GM20000 (cell line): Measurements from ENCODE around the gene C19orf25.
"Not testable (repeated sequence)": the region's sequence is repeated elsewhere in the genome, so short reads cannot be mapped to it uniquely, and the experiment has no call there.

Source experiments
- DNase-seq: peaks from one replicate; pipeline ENCODE4 v3.0.0; 2012; ENCODE audit warnings: low spot score
- TF ChIP-seq, protein P1 (sequence below): IDR thresholded peaks from 2 replicates; pipeline ENCODE4 v1.5.1; 2012; ENCODE audit warnings: mild to moderate bottlenecking, control low read depth; ENCODE audit errors: extremely low read depth, missing control alignments

The C19orf25 gene

GRCh38 chr19:1441022-1441426 lies 38.0 kb downstream of the C19orf25 start:
- DNase-seq: no peak
- TF ChIP-seq, protein P1, sequence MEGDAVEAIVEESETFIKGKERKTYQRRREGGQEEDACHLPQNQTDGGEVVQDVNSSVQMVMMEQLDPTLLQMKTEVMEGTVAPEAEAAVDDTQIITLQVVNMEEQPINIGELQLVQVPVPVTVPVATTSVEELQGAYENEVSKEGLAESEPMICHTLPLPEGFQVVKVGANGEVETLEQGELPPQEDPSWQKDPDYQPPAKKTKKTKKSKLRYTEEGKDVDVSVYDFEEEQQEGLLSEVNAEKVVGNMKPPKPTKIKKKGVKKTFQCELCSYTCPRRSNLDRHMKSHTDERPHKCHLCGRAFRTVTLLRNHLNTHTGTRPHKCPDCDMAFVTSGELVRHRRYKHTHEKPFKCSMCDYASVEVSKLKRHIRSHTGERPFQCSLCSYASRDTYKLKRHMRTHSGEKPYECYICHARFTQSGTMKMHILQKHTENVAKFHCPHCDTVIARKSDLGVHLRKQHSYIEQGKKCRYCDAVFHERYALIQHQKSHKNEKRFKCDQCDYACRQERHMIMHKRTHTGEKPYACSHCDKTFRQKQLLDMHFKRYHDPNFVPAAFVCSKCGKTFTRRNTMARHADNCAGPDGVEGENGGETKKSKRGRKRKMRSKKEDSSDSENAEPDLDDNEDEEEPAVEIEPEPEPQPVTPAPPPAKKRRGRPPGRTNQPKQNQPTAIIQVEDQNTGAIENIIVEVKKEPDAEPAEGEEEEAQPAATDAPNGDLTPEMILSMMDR: no peak

DNA sequence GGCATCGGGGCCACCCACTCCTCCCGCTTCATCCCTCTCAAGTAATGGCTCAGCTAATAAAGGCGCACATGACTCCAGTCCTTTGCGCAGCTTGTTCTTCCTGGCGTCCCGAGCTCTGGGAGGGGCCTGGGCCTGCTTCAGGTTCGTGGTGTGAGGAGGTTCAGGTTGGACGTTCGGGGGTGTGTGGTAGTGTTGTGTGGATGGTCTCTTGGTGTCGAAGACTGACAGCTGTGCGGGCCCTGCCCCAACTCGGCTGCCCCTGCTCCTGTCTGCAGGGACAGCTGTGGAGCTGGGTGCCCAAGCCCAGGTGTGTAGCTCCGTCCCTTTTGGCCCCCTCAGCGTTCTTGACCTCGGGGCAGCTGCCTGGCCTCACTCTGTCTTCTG lies 38.6 kb downstream of the C19orf25 start:
- TF ChIP-seq, protein P1: no peak
- no peak for DNase-seq

DNA sequence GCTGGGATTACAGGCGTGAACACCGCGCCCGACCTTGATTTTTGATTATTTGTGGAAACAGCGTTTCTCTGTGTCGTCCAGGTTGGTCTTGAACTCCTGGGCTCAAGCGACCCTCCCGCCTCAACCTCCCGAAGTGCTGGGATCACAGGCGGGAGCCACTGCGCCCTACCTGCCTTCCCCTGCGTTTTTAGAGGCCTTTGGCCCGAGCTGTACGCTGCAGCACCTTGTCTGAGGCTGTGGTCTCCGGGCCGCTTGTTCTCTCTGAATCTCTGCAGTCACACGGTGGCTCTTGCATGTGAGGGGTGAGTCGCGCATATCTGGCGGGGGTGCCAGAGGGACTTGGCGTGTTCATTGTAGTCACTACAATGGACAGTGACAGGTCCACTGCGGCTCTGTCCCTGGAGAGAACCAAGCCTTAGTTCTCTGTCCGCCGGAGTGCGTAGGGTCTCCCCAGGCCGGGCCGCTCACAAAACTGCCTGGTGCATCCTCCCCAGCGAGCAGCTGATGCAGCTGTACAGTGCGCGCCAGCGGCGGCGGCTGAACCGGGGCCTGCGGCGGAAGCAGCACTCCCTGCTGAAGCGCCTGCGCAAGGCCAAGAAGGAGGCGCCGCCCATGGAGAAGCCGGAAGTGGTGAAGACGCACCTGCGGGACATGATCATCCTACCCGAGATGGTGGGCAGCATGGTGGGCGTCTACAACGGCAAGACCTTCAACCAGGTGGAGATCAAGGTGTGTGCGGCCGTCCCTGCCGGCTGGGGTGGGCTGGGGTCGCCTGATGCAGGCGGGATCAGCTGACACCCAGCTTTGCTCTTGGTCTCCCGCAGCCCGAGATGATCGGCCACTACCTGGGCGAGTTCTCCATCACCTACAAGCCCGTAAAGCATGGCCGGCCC lies 39.2 kb downstream of the C19orf25 start:
- not testable (repeated sequence) for DNase-seq

DNA sequence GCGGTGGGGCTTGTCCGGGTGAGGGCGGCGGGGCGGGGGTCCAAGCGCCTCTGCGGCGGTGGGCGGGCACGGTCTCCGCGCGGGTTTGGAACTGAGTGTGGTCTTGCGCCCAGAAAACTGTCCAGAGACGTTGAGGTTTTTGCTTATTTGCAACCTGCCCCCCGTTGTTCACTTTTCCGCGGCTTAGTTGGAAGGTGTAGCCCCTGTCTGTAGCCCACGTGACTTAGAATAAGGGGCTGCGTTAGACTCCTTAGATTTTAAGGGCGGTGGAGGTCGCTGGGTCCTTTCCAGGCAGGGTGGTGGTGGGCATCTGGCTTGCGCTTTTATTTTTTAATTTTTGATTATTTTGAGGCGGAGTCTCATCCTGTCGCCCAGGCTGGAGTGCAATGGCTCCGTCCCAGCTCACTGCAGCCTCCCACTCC lies 40.1 kb downstream of the C19orf25 start:
- TF ChIP-seq, protein P1: no peak
- no peak for DNase-seq

DNA sequence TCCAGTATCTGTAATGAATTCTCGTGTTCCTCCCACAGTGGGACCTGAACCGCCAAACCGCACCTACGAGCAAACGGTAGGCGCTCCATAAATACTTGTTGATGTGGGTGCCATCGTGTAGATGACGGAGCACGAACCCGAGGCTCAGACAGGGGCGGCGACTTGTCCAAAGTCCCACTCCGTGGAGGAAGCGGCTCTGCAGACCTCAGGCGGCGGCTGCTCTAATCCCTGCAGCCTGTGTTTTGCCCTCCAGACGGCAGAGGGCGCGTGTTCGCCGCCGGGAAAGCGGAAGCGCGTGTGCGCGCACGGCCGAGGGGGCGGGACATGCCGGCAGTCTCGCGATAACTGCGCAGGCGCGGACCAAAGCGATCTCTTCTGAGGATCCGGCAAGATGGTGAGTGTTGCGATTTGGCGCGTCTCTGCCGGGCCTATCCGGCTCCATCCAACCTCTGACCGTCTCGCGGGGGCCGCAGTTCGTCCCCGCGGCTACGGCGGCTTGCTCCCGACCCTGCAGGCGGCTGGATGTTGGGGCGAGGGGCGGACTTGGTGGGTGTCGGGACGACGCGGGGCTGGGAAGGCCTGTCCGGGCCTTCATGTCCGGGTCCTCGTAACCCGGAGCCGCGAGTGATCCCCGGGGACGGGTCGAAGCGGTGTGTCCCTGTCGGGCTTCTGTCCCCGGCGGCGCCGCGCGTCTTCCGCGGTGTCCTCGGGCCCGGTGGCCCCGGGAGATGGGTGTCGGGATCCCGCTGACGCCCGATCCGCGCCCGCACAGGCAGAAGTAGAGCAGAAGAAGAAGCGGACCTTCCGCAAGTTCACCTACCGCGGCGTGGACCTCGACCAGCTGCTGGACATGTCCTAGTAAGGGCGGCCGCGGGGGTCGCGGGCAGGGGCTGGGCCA lies 40.7 kb downstream of the C19orf25 start, which contains the start of gene RPS15:
Gene RPS15, plus strand, starts transcription at position 362 of the 898 bp plus-strand sequence. Its CDS starts 30 bp downstream, at position 392.
- peak; percentile 99 for DNase-seq
- TF ChIP-seq, protein P1: peak; percentile 97

GRCh38 chr19:1437609-1438008 lies 41.4 kb downstream of the C19orf25 start:
- no peak for DNase-seq
- TF ChIP-seq, protein P1: no peak

GRCh38 chr19:1435378-1435989 lies 43.5 kb downstream of the C19orf25 start:
- no peak for DNase-seq
- TF ChIP-seq, protein P1: no peak
